Adrenal gland (tissue), 12 donors: ENCODE results near the gene CARD19. TPM values are rescaled to one million over a fixed set of nuclear protein-coding genes. Genes with fewer than 3 reads are reported as not detected.
"Not testable (repeated sequence)": the region's sequence is repeated elsewhere in the genome, so short reads cannot be mapped to it uniquely, and the experiment has no call there.

Experiments used
- DNase-seq, 7 donors: peaks; one replicate each; pipeline ENCODE4 v3.0.0-alpha.2; 2019 to 2020
- H3K27ac ChIP-seq, 5 donors: fragments of 200-600 bp; sonication (generic) in 4 of 5; 1 replicate in 3 of 5; 2 replicates in 2 of 5; pipeline versions ENCODE4 v1.5.1 to v1.8.0; 2016 to 2020; ENCODE audit warnings: mild to moderate bottlenecking in 1 of 5
- H3K27me3 ChIP-seq: fragments of 200-600 bp; 2 replicates; pipeline ENCODE4 v1.8.0; 2021
- H3K36me3 ChIP-seq, 2 donors: fragments of 200-600 bp; replicated peaks in 1 of 2; 1 replicate in 1 of 2; 2 replicates in 1 of 2; pipeline versions ENCODE4 v1.5.1 to v1.8.0; 2018 to 2022
- H3K4me1 ChIP-seq, 2 donors: fragments of 200-600 bp; replicated peaks in 1 of 2; 1 replicate in 1 of 2; 2 replicates in 1 of 2; pipeline versions ENCODE4 v1.5.1 to v1.8.0; 2018 to 2021
- H3K4me3 ChIP-seq, 4 donors: fragments of 200-600 bp; sonication (generic) in 3 of 4; one replicate each; pipeline ENCODE4 v1.5.1; 2016 to 2018
- H3K9me3 ChIP-seq, 3 donors: fragments of 200-600 bp; sonication (generic) in 1 of 3; replicated peaks in 1 of 3; 1 replicate in 2 of 3; 2 replicates in 1 of 3; pipeline versions ENCODE4 v1.5.1 to v1.8.0; 2016 to 2021
- CTCF ChIP-seq, 6 experiments: fragments of 450-650 bp in 4 of 6; fragments of 200-600 bp in 2 of 6; sonication (generic) in 1 of 6; IDR thresholded peaks; 1 replicate in 5 of 6; 2 replicates in 1 of 6; pipeline versions ENCODE4 v1.5.1 to v1.8.0; 2016 to 2021; ENCODE audit warnings: antibody characterized with exemption in 6 of 6, mild to moderate bottlenecking in 2 of 6, moderate library complexity in 1 of 6
- POLR2A ChIP-seq, 2 donors: fragments of 450-650 bp; IDR thresholded peaks; one replicate each; pipeline ENCODE4 v1.6.1; 2017; ENCODE audit warnings: antibody characterized with exemption in 2 of 2, mild to moderate bottlenecking in 2 of 2, moderate library complexity in 1 of 2
- WGBS, 4 donors: extraction: QIAGEN DNeasy Blood & Tissue Kit in 2 of 4; methylation state at CpG; one replicate each; pipeline versions ENCODE4 v1.1.5 to v1.1.7; 2013 to 2017; 5-methylcytosine and 5-hydroxymethylcytosine counted together
- intact Hi-C, 2 donors: fragments of 100-400 bp; cut with DNase I; formaldehyde crosslinking; loops; one replicate each; pipeline versions ENCODE4 v1.14.1 to v1.15.0; 2022 to 2023
- polyA plus RNA-seq, 3 donors: library from polyadenylated mRNA; stranded (reverse); fragments of 200-250 nt in 2 of 3; fragments of 350-450 nt in 1 of 3; fragmentation: Illumina TruSeq in 1 of 3; extraction: RNeasy Lipid Tissue Mini Kit (QIAGEN cat#74804) in 1 of 3; gene quantifications; one replicate each; pipeline ENCODE4 v1.2.3, GENCODE V29; 2013 to 2014
- total RNA-seq, 9 donors: library from RNA; depleted of rRNA in 4 of 9; stranded (reverse); fragments of >200 nt in 4 of 9; fragments of 120-200 nt in 1 of 9; fragmentation: NEBNext Ultra II Directional in 1 of 9; extraction: Animal tissue kit (Norgen Biotek cat#: 25700) in 1 of 9; gene quantifications; one replicate each; pipeline versions ENCODE4 v1.1.0 to v1.2.4, GENCODE V29; 2013 to 2023
- donor health status: healthy with polysubstance abuse.
- donor health status: Bipolar disorder and iron deficiency.
- donor health status: DM: yes; HTN: yes; CAD: no.
- donor health status: DM: no; HTN: no; CAD: no.
- donor health status: DM: no; HTN: no; CAD: no.
- donor health status: DM: yes; HTN: yes; CAD: no.

CARD19 gene
- total and polyA plus RNA-seq, 12 donors = 10.7 to 75.0 (median 41.3) TPM

- WGBS, 4 donors = 82 to 88% (median 84%) methylated on average over 4 to 17 of the region's 17 CpGs
- peak; percentile 16 to 53 (median 23) for DNase-seq
- Histone ChIP-seq H3K4me1 (peaks cover 29 to 35% of the 10 kb centered on the region in 2 donors), H3K9me3 (no peaks in the 10 kb centered on the region), H3K36me3 (peaks cover 0 to 15% of the 10 kb centered on the region in 2 donors), H3K27ac (peak overlapping the region in 2 of 5 donors; percentile 22 to 77), H3K27me3 (no peaks in the 10 kb centered on the region), H3K4me3 (no peak overlapping the region)
- TF ChIP-seq POLR2A (IDR thresholded peaks at IDR 0.05) (no peak), CTCF (IDR thresholded peaks at IDR 0.05) (no peak)
- intact Hi-C loops = no loop called here
Observed at GRCh38 chr9:93114169-93114983, 18.4 kb downstream of the CARD19 start.

DNA sequence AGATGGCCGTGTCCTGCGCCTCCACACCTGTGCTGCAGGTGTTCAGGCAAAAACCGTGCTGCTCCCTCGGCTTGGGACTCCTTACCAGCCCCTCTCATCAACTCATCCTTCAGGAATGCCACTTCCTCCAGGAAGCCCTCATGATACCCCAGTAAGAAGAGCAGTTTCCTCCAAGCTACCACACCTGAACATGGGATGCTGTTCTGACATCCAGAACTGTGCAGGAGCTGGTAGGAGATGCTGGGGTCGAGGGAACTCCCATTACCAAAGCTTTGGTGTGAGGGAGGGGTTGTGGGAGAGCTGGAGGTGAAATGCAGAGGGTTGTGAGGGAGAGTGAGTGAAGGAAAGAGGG, 18.9 kb downstream of the CARD19 start:
- Histone ChIP-seq H3K27me3 (no peaks in the 10 kb centered on the region), H3K4me1 (peaks cover 29 to 38% of the 10 kb centered on the region in 2 donors), H3K4me3 (no peak overlapping the region), H3K9me3 (no peaks in the 10 kb centered on the region), H3K36me3 (peaks cover 0 to 15% of the 10 kb centered on the region in 2 donors), H3K27ac (peak overlapping the region in 2 of 5 donors; percentile 22 to 58)
- peak in 1 of 7 donors; percentile 22 for DNase-seq
- WGBS, 4 donors = 74 to 81% (median 78%) methylated on average over 1 to 5 of the region's 5 CpGs
- TF ChIP-seq POLR2A (IDR thresholded peaks at IDR 0.05) = no peak
- TF ChIP-seq CTCF (IDR thresholded peaks at IDR 0.05) = no peak
- intact Hi-C loops = no loop called here

- H3K9me3 ChIP-seq = no peaks in the 10 kb centered on the region
- intact Hi-C loops = no loop called here
- no peaks in the 10 kb centered on the region for H3K27me3 ChIP-seq
- no peak overlapping the region for H3K4me3 ChIP-seq
- peaks cover 0 to 11% of the 10 kb centered on the region in 2 donors for H3K36me3 ChIP-seq
- DNase-seq = peak in 5 of 7 donors; percentile 2 to 43 (median 18)
- TF ChIP-seq CTCF (IDR thresholded peaks at IDR 0.05) (no peak), POLR2A (IDR thresholded peaks at IDR 0.05) (no peak)
- 13 to 40% (median 19%) methylated on average over 1 to 3 of the region's 3 CpGs for WGBS, 4 donors
- H3K4me1 ChIP-seq = peaks cover 34 to 44% of the 10 kb centered on the region in 2 donors
- peak overlapping the region in 3 of 5 donors; percentile 86 to 92 (median 91) for H3K27ac ChIP-seq
Observed at GRCh38 chr9:93115486-93116071, 19.6 kb downstream of the CARD19 start.

GRCh38 chr9:93116072-93116961, 20.3 kb downstream of the CARD19 start:
- DNase-seq = peak; percentile 87 to 97 (median 96)
- Histone ChIP-seq H3K36me3 (peaks cover 0 to 11% of the 10 kb centered on the region in 2 donors), H3K27me3 (no peaks in the 10 kb centered on the region), H3K9me3 (no peaks in the 10 kb centered on the region), H3K4me1 (peaks cover 33 to 45% of the 10 kb centered on the region in 2 donors), H3K4me3 (no peak overlapping the region), H3K27ac (peak overlapping the region; percentile 58 to 92 (median 86))
- TF ChIP-seq CTCF (IDR thresholded peaks at IDR 0.05) = no peak
- peak; percentile 44 to 86 for TF ChIP-seq POLR2A (IDR thresholded peaks at IDR 0.05)
- intact Hi-C loops = no loop called here
- WGBS, 4 donors = 42 to 51% (median 47%) methylated on average over 10 to 17 of the region's 17 CpGs

- peak in 6 of 7 donors; percentile 1 to 46 (median 10) for DNase-seq
- peaks cover 0 to 21% of the 10 kb centered on the region in 2 donors for H3K36me3 ChIP-seq
- peaks cover 21 to 41% of the 10 kb centered on the region in 2 donors for H3K4me1 ChIP-seq
- H3K27ac ChIP-seq, intact Hi-C loops, H3K9me3 ChIP-seq, H3K27me3 ChIP-seq, H3K4me3 ChIP-seq: not testable (repeated sequence)
- WGBS, 4 donors = 86 to 92% (median 88%) methylated on average over 9 of the region's 9 CpGs
Observed at GRCh38 chr9:93117521-93117920, 21.5 kb downstream of the CARD19 start.
